NCI-H1417 treated with DMSO at 0.1 percent for 48 hours (cell line): ENCODE data around the gene C2CD2L.
"Not testable (repeated sequence)": the region's sequence is repeated elsewhere in the genome, so short reads cannot be mapped to it uniquely, and the experiment has no call there.

ENCODE experiments used
- DNase-seq: peaks from one replicate; lab custom pipeline; 2025; lab: John Stamatoyannopoulos, UW

C2CD2L gene

DNA sequence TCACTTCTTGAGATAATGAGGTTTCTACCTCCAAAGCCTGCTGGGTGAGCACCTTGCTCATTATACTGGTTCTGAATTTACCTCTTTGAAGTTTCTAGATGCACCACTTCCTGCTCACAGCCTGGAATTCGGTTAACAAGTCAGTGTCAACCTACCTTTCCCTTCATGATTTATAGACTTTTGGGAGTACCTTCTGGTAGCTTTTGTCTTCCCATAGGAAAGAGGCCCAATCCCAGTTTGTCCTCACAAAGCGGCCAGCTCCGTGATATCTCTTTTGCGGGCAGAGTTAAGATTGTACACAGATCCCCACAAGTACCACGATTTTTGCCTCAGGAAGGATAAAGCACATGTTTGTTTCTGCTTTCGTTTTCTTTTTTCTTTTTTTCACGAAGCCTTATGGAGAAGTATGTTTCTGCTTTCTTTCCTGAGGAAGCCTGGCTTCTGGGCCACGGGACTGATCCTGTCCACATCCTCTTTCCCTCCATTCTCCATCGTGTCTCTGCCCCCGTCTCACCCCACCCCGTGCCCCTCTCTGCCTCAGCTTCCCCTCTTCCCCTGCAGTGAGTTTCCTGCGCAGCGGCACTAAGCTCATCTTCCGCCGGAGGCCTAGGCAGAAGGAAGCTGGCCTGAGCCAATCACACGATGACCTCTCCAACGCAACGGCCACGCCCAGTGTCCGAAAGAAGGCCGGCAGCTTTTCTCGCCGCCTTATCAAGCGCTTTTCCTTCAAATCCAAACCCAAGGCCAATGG is 8.5 kb downstream of the C2CD2L start:
- no peak for DNase-seq

DNA sequence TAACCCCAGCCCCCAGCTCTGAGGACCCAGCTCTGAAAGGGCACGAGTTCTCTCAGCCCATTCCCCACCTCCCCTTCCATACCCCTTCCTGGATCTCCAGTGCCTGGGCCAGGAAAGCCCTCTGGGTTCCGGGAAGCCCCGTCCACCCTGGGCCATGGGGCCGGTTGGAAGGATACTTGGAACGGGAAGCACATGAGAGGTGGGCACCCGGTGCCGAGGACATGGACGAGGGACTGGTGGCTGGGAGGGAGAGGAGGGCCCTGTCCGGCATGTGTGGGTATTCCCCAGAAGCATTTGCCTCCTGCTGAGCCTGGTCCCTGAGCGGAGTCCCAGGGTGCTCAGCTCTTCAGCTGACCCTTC is 9.1 kb downstream of the C2CD2L start:
- no peak for DNase-seq

DNA sequence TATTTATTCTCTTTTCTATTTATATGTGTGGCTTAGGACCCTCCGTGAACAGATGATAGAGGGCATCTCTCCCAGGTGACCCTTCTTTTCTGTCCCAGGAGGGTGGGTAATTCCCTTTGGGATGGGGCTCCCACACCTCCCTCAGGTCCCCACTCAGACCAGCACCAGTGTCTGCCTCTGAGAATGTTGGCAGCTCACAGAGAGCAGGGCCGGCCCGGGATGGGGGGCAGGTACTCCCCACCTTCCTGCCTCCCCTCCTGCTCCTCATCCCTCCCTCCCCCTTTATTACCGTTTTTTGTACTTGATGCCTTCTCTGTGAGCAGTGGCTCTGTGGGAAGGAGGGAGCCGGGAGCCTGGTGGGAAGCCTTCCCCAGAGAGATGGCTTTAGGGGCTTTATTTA is 9.5 kb downstream of the C2CD2L start:
- no peak for DNase-seq

GRCh38 chr11:119117004-119117706 is 10.0 kb downstream of the C2CD2L start:
- no peak for DNase-seq

DNA sequence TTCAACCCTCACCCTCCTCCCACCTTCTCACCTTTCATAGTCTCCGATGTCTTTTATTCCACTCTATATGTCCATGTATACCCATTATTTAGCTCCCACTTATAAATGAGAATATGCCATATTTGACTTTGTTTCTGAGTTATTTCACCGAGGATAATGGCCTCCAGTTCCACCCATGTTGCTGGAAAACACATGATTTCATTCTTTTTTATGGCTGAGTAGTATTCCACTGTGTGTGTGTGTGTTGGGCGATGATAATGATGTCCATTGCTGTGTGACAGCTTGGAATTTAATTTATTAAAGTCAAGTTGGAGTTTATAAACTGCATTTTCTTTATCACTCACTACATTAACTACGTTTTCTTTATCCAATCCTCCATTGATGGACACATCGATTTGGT is 11.1 kb downstream of the C2CD2L start:
- DNase-seq = no peak

- DNase-seq = no peak
Observed at GRCh38 chr11:119118946-119119345, 11.8 kb downstream of the C2CD2L start.

DNA sequence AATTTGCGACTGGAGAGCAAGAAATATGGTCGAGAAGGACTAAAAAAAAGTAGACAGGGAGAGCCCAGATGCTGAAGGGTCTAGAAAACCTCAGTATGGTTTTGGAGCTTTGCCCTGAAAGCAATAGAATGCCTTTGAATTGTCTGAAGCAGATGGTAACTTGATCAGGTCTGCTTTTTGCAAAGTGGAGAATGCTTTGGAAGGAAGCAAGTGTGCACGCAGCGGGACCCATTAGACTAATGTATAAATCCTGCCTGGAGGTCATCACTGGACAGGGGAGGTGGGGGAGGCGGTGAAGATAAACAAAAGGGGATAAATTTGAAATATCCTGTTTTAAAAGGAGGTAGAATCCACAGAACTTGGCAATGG is 13.5 kb downstream of the C2CD2L start:
- DNase-seq = no peak

DNA sequence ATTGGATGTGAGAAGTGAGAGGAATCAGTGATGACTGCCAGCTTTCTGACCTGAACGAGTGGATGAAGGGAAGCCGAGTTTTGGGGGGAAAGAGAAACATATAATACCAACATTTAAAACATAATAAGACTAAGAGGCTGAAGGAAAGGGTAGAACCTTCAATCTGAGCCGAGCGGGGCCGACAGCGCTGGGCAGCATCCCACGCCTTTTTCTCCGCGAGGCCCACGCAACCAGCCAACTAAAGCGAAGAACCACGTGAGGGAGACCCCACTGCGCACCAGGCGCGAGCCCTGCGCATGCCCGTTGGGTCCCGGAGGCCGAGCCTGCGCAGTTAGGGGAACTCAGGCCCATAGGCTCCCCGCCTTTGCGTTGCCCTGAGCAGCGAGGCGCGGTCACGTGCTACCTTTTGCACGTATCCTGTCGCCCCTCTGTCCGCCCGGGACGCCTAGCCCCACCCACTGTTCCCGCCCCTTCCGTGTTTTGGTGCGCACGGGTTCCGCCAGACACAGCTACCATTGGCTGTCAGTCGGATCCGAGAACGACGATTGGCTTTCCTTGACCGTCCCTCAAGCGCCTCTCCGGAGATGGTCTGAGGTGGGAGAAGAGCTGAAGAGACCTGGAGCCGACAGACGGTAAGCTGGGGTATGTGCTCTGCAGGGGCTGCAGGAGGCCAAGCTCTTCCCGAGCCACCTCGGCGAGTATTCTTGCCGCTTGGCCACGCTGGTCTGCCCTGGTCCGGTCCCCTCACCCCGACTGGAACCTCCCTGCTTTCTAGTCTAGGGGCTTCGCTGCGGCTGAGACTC is 14.1 kb downstream of the C2CD2L start, which contains the start of gene HINFP:
HINFP (plus strand) TSS at position 573 of the 803 bp plus-strand sequence. CDS start 5,365 bp downstream, outside the sequence.
- peak; percentile 94 for DNase-seq

DNA sequence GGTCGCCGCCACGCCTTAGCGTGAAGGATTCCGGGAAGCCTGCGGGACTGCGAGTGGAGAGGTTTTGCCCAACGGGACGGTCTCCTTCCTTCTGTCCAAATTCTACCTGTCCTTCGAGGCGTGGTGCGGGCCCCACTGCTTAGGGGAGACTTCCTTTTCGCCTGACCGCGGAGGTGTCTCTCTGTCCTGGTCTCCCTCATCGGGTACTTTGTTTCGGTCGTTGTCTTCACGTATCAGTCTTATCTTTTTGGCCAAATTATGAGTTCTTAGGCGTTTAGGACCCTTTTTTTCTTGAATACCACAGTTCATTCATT is 14.6 kb downstream of the C2CD2L start:
- DNase-seq = no peak

DNA sequence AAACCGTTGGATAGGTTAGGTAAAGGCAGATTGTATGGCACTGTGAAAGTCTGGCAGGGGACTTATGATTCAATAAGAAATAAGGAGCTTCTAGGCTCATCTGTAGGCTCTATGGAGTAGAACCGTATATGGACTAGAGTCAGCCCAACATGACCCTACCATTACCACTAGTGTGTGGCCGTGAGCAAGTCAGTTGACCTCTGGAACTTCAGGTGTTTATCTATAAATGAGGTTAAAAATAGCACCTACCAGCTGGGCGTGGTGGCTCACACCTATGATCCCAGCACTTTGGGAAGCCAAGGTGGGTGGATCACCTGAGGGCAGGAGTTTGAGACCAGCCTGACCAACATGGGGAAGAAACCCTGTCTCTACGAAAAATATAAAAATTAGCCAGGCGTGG is 18.7 kb downstream of the C2CD2L start:
- DNase-seq = no peak

GRCh38 chr11:119126675-119127268 is 19.6 kb downstream of the C2CD2L start:
- no peak for DNase-seq

DNA sequence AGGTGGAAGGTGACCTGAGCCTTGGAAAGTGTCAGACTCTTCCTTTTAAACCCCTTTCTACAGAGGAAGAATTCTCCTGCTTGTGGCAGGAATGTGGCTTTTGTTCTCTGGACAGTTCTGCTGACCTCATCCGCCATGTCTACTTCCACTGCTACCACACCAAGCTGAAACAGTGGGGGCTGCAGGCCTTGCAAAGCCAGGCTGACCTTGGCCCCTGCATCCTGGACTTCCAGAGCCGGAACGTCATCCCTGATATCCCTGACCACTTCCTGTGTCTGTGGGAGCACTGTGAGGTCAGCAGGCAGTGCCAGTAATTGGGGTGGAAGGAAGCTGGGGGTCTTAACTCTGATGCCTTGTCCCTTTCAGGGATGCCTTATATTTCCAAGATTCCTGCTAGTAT is 23.5 kb downstream of the C2CD2L start:
- no peak for DNase-seq

DNA sequence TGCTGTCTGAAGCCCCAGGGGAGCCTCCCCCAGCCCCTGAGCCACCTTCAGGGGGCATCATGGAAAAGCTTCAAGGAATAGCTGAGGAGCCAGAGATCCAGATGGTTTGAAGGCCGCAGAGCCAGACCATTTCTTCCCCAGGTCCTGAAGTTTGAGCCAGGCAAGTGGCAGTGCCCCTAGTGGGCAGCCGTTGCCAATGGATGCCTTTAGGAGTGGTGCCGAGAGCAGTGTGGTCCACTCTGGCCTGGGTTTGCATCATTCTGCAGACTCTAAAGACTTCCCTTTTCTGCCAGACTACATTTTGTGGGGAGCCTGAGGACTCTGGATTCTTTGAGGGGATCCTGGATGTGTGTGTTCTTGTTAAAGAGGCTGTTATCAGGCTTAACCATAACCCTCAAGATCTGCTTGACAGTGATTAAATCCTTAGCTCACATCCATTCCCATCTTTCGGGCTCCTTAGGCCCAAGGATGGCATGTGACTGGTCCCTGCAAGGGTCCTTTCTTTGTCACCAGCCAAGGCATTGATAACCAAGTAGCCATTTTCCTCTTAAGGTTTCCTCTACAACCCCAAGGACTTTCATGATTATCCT is 27.3 kb downstream of the C2CD2L start:
- DNase-seq = no peak

- not testable (repeated sequence) for DNase-seq
Observed at GRCh38 chr11:119139276-119139675, 32.1 kb downstream of the C2CD2L start.

GRCh38 chr11:119144825-119145486 is 37.8 kb downstream of the C2CD2L start:
- peak; percentile 11 for DNase-seq

DNA sequence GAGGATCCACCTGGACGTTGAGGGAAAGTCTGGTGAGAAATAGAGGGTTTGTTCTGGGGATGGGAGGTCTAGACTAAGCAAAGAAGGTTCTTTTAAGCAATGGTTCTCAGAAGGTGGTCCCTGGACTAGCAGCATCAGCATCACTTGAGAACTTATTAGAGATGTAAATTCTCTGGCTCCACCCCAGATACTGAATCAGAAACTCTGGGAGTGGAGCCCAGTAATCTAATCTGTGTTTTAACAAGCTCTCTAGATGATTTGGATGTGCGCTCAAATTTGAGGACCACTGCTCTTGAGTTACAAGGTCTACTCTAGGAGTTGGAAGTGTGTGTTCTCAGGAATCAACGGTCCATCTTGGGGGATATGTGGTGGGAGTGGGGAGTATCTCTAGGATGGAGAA is 38.4 kb downstream of the C2CD2L start:
- DNase-seq = no peak

- no peak for DNase-seq
Observed at GRCh38 chr11:119147604-119148333, 40.6 kb downstream of the C2CD2L start.

- no peak for DNase-seq
Observed at GRCh38 chr11:119148720-119149017, 41.5 kb downstream of the C2CD2L start.

DNA sequence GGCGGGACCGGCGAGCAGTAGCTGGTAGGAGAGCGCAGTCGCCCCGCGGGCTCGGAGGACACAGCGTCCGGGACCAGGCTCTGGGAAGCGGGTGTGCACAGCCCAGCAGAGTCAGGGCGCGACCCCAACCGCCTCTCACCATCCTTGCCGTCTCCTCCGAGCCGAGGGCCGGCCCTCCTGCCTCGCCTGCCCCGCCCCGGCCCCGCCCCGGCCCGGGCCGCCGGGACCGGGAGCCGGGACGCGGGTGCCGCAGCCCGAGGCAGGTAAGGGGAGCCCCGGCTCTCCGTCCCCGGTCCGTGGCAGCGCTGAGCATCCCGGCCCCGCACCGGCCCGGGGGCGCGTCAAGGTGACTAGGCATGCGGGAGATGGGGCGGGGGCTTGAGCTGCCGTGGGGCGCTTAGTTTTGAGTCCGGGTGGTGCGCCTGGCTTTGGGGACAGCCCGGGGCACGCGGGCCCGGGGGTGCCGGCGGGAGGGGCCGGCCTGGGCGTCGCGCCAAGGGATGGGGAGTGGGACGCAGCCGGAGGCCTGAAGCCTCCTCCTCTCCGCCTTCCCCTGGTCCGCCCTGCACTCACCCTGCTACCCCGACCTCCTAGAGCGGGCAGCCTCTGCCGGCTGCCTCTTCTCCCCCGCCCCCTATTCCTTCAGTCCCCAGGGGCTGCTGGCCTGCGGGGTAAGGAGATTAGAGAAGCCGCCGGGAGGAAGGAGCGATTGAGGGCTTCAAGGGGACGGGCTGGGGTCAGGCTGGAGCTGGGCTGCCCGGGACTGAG is 42.1 kb downstream of the C2CD2L start, which contains the start of gene ABCG4:
ABCG4 (plus strand) TSS at position 35 of the 768 bp plus-strand sequence. CDS start 914 bp downstream, outside the sequence.
- no peak for DNase-seq

- no peak for DNase-seq
Observed at GRCh38 chr11:119149786-119150275, 42.7 kb downstream of the C2CD2L start.
